Forelimb muscle (tissue), 1 donor: Measurements from ENCODE around the gene SUPT3H. TPM values are rescaled to one million over a fixed set of nuclear protein-coding genes. Genes with fewer than 3 reads are reported as not detected.

Experiments
- DNase-seq: peaks from one replicate; pipeline ENCODE4 v3.0.0-alpha.2; 2013; ENCODE audit warnings: low read depth
- polyA plus RNA-seq: library from polyadenylated mRNA; unstranded; fragments of 120-200 nt; gene quantifications from one replicate; pipeline ENCODE4 v1.2.1, GENCODE V29; 2013; ENCODE audit not compliant: insufficient read length

Gene SUPT3H
- polyA plus RNA-seq, 1 donor: 10.8 TPM

GRCh38 chr6:45002390-45003105 lies 375.2 kb downstream of the SUPT3H start:
- DNase-seq: no peak

DNA sequence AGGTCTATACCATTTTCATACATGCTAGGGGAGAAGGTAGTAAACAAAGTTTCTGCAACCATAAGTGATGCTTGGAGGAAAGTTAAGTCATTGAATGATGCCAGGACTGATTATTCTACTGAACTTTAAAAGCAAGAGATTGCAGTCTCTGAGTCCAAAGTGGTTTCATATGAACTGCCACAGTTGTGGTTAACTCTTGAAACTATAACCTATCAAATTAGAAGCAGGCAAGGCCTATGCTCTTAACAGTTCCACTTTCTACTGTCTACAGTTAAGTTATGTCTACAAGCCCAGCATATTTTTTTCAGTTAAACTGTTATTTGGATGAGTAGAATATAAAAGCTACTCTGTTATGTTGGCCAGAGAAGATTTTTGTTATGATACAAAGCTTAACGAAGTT lies 376.1 kb downstream of the SUPT3H start:
- DNase-seq: no peak

- DNase-seq: no peak
These were observed 376.9 kb downstream of the SUPT3H start for GRCh38 chr6:45000833-45001232.

DNA sequence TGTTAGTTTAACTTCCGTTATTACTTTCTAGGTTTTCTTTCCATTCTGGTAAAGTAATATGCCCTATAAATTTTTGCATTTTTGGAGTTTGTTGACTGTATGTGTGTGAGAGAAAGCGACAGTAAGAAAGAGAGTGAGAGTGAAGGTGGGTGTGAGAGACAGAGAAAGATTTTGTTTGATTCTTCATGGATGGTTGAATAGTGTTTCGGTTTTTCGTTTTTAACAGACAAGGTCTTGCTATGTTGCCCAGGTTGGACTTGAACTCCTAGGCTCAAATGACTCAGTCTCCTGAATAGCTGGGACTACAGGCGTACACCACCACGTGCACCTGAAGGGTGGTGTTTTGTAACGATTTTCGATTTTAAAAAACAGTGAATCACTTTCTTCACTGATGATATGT lies 378.7 kb downstream of the SUPT3H start:
- DNase-seq: no peak

GRCh38 chr6:44995486-44996132 lies 382.1 kb downstream of the SUPT3H start:
- no peak for DNase-seq

- no peak for DNase-seq
These were observed 388.3 kb downstream of the SUPT3H start for GRCh38 chr6:44989391-44989790.

DNA sequence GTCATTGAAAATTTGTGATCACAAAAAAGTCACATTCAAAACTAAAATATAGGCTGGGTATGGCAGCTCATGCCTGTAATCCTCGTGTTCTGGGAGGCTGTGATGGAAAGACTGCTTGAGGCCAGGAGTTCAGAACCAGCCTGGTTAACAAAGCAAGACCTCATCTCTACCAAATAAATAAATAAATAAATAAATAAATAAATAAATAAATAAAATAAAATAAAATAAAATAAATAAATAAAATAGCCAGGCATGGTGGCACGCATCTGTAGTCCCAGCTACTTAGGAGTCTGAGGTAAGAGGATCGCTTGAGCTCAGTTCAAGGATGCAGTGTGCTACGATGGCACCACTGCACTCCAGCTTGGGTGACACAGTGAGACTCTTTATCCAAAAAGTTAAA lies 392.7 kb downstream of the SUPT3H start:
- no peak for DNase-seq

GRCh38 chr6:44983467-44984365 lies 394.0 kb downstream of the SUPT3H start:
- no peak for DNase-seq

DNA sequence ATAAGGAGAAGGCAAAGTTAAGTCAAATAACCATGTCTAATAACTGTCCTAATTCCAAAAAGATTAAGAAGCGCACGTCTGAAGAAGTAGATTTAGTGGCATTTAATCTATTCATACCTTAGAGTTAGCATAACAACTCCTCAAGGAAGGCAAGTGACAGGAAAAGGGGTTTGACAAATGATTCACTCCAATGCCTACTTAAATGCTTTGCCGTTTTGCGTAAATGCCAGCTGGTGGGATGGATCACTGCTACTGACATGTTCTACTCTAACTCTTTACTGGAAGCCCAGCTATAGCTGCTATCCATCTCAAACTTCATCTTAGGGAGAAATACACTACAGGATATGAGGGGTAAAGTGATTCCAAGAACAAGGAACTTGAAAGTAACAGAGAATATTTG lies 396.9 kb downstream of the SUPT3H start:
- no peak for DNase-seq

DNA sequence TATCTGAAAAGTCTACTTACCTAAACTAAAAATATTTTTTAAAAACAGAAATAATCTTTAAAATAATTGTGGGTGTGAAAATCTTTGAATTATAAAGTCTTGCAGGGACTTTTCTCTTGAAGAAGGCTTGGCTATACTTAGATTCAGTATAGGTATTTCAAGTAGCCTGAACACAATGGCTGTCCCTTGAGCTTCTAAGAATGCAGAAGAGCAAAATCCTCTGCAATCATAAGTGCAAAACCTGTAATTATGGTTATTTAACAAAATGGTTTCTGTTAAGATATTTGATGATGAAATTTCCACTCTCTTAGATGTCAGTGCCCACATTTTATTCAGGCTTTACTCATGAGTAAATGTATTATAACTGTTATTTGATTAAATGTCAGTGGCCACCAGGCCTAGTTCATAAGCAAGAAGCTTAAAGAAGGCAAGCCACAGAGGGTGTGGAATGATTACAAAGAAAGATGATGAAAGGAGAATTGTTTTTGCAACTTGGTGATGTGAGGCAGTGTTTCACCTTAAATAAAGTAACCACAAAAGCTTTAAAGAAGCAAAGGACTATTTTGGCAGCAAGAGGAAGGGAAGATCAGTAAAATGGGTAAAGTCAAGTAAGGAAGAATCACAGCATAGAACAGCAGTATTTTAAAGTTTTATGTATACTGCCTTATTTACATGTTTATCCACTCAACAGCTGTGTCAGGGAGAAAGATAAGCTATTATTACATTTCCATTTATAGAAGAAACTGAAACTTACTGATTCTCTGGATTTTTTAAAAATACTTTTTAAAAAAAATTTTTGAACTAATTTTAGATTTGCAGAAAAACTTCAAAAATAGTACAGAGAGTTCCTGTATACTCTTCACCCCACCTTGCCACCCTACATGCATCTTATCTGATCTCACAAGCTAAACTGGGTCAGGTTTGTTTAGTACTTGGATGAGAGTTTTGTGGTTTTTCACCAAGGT lies 400.8 kb downstream of the SUPT3H start:
- no peak for DNase-seq

DNA sequence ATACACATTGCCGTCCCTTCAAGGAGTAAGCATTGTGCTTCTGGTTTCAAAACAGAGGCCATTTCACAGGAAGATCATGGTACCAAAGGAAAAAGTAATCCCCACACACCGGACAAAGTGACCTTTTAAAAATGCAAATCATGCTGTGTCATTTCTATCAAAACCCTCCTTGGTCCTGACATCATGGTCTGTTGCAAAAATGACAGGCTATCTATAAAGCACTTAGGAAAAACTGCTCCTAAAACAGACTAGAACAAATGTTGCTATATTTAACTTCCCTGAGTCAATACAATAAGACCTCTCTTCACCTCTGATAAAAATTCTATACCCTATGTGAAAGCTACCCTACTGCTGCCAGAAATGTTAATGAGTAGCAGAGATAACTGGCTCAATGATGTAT lies 403.2 kb downstream of the SUPT3H start:
- DNase-seq: no peak

DNA sequence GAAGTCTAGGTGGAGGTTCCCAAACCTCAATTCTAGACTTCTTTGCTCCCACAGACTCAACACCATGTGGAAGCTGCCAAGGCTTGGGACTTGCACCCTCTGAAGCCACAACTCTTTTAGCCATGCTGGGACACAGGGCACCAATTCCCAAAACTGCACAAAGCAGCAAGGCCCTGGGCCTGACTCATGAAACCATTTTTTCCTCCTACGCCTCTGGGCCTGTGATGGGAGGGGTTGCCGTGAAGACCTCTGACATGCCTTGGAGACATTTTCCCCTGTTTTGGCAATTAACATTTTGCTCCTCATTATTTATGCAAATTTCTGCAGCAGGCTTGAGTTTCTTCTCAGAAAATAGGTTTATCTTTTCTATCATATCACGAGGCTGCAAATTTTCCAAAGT lies 405.0 kb downstream of the SUPT3H start:
- DNase-seq: no peak

- DNase-seq: no peak
These were observed 408.1 kb downstream of the SUPT3H start for GRCh38 chr6:44969446-44970185.

GRCh38 chr6:44967481-44967880 lies 410.3 kb downstream of the SUPT3H start:
- DNase-seq: no peak

DNA sequence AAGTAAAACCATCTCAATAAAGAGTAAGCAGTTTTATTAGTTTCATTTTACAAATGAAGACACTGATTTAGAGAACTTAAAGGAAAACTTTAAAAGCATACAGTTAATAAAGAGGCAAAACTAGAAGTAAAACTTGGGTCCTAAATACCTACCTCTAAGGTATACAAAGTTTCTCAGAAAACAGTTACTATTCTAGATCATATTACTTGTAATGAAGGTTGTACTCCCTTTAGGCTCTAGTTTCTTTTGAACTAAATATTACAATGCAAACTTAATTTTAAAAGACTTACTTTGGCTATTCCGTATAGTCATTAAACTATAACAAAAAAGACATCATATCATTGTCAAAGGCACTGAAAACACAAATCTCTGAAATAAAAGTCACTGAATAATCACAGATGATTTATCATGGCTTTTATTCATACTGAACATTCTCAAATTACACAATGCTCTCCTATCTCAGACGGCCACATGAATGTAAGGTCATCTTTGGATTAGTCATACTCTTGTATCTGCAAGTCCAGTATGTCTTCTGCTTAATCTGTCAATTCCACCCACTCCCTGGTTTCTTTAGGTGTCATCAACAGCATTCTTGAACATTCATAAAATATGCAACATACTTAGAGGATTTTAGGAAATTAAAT lies 411.2 kb downstream of the SUPT3H start:
- no peak for DNase-seq

- no peak for DNase-seq
These were observed 412.0 kb downstream of the SUPT3H start for GRCh38 chr6:44965708-44966107.

DNA sequence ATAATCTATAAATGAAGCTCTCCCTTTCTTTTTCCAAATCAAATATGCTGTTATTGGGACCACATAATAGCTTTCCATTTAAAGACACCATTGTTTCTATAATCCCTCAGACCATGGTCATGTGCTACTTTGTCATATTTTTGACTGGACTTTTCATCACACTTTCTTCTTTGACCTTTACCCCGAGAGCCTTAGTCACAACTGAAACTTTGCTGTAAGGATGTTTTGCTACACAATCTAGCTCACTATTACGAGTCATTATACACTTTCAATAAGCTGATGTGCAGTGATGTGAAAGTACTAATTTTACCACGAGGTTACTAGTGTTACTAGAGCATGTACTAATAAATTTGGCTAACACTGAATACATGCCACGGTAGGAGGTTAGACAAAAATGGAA lies 416.8 kb downstream of the SUPT3H start:
- no peak for DNase-seq

DNA sequence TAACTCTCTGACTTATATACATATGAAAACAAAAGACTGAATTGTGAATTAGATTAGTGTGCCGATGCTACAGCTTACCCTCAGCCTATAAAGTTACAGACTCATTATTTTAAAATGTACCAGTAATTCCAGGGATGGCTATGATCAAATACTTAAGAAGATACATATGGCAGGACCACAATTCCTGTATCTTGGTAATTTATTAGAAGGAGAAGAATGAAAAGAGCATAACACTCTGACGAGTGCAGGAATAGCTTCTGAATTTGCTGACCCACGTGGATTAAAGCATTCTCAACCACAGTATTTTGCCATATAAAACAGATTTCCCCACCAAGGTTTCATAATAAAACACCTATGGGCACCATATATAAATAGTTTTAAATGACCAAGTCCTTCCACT lies 418.1 kb downstream of the SUPT3H start:
- DNase-seq: no peak

DNA sequence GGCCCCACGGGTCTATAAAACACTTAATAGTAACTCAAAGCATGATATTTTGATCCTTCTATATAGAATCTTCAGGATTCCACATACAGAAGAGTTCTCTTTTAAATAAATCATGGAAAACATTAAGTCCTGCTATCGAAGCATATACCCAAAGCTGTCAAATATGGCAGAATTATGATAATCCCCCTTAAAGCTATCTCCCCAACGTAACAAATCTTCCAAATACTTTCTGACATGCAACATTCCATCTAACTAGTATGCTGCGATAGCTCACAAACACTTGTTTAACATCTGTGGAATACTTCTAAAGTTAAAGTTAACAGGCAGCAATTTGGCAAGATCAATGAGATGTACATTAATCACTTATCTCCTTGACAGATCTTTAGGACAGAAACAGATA lies 420.6 kb downstream of the SUPT3H start:
- no peak for DNase-seq

- DNase-seq: no peak
These were observed 421.3 kb downstream of the SUPT3H start for GRCh38 chr6:44956396-44956795.
